ENCODE results near the gene APP.

The APP gene

GRCh38 chr21:25997788-25998611 is 172.6 kb downstream of the APP start:
- no peaks in the 10 kb centered on the region for H3K9me3 Mint-ChIP-seq (ENCODE audit: low read depth)
- H3K4me3 Mint-ChIP-seq, result no peak overlapping the region
- H3K27me3 Mint-ChIP-seq, result no peaks in the 10 kb centered on the region
- H3K36me3 Mint-ChIP-seq, result peaks cover 18% of the 10 kb centered on the region
- no peak overlapping the region for H3K27ac Mint-ChIP-seq
- peaks cover 17% of the 10 kb centered on the region for H3K4me1 Mint-ChIP-seq (ENCODE audit: low read depth)

GRCh38 chr21:25995278-25995677 is 175.3 kb downstream of the APP start:
- no peaks in the 10 kb centered on the region for H3K27me3 Mint-ChIP-seq
- H3K36me3 Mint-ChIP-seq, result peaks cover 18% of the 10 kb centered on the region
- H3K4me1 Mint-ChIP-seq (ENCODE audit: low read depth), result peaks cover 11% of the 10 kb centered on the region
- no peak overlapping the region for H3K4me3 Mint-ChIP-seq
- no peak overlapping the region for H3K27ac Mint-ChIP-seq
- no peaks in the 10 kb centered on the region for H3K9me3 Mint-ChIP-seq (ENCODE audit: low read depth)

- peaks cover 6% of the 10 kb centered on the region for H3K4me1 Mint-ChIP-seq (ENCODE audit: low read depth)
- no peaks in the 10 kb centered on the region for H3K9me3 Mint-ChIP-seq (ENCODE audit: low read depth)
- peaks cover 19% of the 10 kb centered on the region for H3K36me3 Mint-ChIP-seq
- H3K27ac Mint-ChIP-seq, result no peak overlapping the region
- H3K4me3 Mint-ChIP-seq, result no peak overlapping the region
- H3K27me3 Mint-ChIP-seq, result no peaks in the 10 kb centered on the region
These were observed 175.8 kb downstream of the APP start for GRCh38 chr21:25994758-25995163.

- Mint-ChIP-seq H3K4me3 (no peak overlapping the region), H3K9me3 (ENCODE audit: low read depth) (no peaks in the 10 kb centered on the region), H3K27ac (no peak overlapping the region), H3K27me3 (no peaks in the 10 kb centered on the region), H3K36me3 (peaks cover 13% of the 10 kb centered on the region), H3K4me1 (ENCODE audit: low read depth) (no peaks in the 10 kb centered on the region)
These were observed 181.8 kb downstream of the APP start for GRCh38 chr21:25988738-25989137.

GRCh38 chr21:25987531-25987930 is 183.0 kb downstream of the APP start:
- H3K27me3 Mint-ChIP-seq, result no peaks in the 10 kb centered on the region
- no peak overlapping the region for H3K4me3 Mint-ChIP-seq
- H3K9me3 Mint-ChIP-seq (ENCODE audit: low read depth), result no peaks in the 10 kb centered on the region
- H3K27ac Mint-ChIP-seq, result no peak overlapping the region
- no peaks in the 10 kb centered on the region for H3K4me1 Mint-ChIP-seq (ENCODE audit: low read depth)
- peaks cover 13% of the 10 kb centered on the region for H3K36me3 Mint-ChIP-seq

- H3K27ac Mint-ChIP-seq, result no peak overlapping the region
- no peaks in the 10 kb centered on the region for H3K27me3 Mint-ChIP-seq
- no peaks in the 10 kb centered on the region for H3K4me1 Mint-ChIP-seq (ENCODE audit: low read depth)
- H3K4me3 Mint-ChIP-seq, result no peak overlapping the region
- no peaks in the 10 kb centered on the region for H3K9me3 Mint-ChIP-seq (ENCODE audit: low read depth)
- H3K36me3 Mint-ChIP-seq, result peaks cover 13% of the 10 kb centered on the region
These were observed 183.6 kb downstream of the APP start for GRCh38 chr21:25986928-25987327.

GRCh38 chr21:25985990-25986389 is 184.6 kb downstream of the APP start:
- H3K36me3 Mint-ChIP-seq, result peaks cover 12% of the 10 kb centered on the region
- no peaks in the 10 kb centered on the region for H3K4me1 Mint-ChIP-seq (ENCODE audit: low read depth)
- H3K27ac Mint-ChIP-seq, result no peak overlapping the region
- H3K4me3 Mint-ChIP-seq, result no peak overlapping the region
- H3K9me3 Mint-ChIP-seq (ENCODE audit: low read depth), result no peaks in the 10 kb centered on the region
- H3K27me3 Mint-ChIP-seq, result no peaks in the 10 kb centered on the region

GRCh38 chr21:25984538-25984937 is 186.0 kb downstream of the APP start:
- Mint-ChIP-seq H3K36me3 (peaks cover 18% of the 10 kb centered on the region), H3K9me3 (ENCODE audit: low read depth) (no peaks in the 10 kb centered on the region), H3K27me3 (no peaks in the 10 kb centered on the region), H3K4me3 (no peak overlapping the region), H3K27ac (no peak overlapping the region), H3K4me1 (ENCODE audit: low read depth) (peaks cover 2% of the 10 kb centered on the region)

- Mint-ChIP-seq H3K27ac (no peak overlapping the region), H3K4me1 (ENCODE audit: low read depth) (peaks cover 2% of the 10 kb centered on the region), H3K9me3 (ENCODE audit: low read depth) (no peaks in the 10 kb centered on the region), H3K4me3 (no peak overlapping the region), H3K27me3 (no peaks in the 10 kb centered on the region), H3K36me3 (peaks cover 18% of the 10 kb centered on the region)
These were observed 186.8 kb downstream of the APP start for GRCh38 chr21:25983745-25984144.

GRCh38 chr21:25980710-25981109 is 189.9 kb downstream of the APP start:
- H3K4me3 Mint-ChIP-seq, result no peak overlapping the region
- H3K27me3 Mint-ChIP-seq, result no peaks in the 10 kb centered on the region
- peaks cover 16% of the 10 kb centered on the region for H3K4me1 Mint-ChIP-seq (ENCODE audit: low read depth)
- no peaks in the 10 kb centered on the region for H3K9me3 Mint-ChIP-seq (ENCODE audit: low read depth)
- H3K36me3 Mint-ChIP-seq, result peaks cover 15% of the 10 kb centered on the region
- H3K27ac Mint-ChIP-seq, result no peak overlapping the region

GRCh38 chr21:25979845-25980616 is 190.5 kb downstream of the APP start:
- Mint-ChIP-seq H3K4me1 (ENCODE audit: low read depth) (peaks cover 16% of the 10 kb centered on the region), H3K4me3 (no peak overlapping the region), H3K9me3 (ENCODE audit: low read depth) (no peaks in the 10 kb centered on the region), H3K27me3 (no peaks in the 10 kb centered on the region), H3K36me3 (peaks cover 18% of the 10 kb centered on the region), H3K27ac (no peak overlapping the region)

- no peaks in the 10 kb centered on the region for H3K27me3 Mint-ChIP-seq
- no peaks in the 10 kb centered on the region for H3K9me3 Mint-ChIP-seq (ENCODE audit: low read depth)
- peak overlapping the region; percentile 10 for H3K27ac Mint-ChIP-seq
- no peak overlapping the region for H3K4me3 Mint-ChIP-seq
- peaks cover 16% of the 10 kb centered on the region for H3K4me1 Mint-ChIP-seq (ENCODE audit: low read depth)
- H3K36me3 Mint-ChIP-seq, result peaks cover 27% of the 10 kb centered on the region
These were observed 193.4 kb downstream of the APP start for GRCh38 chr21:25977068-25977611.

- Mint-ChIP-seq H3K36me3 (peaks cover 32% of the 10 kb centered on the region), H3K27me3 (no peaks in the 10 kb centered on the region), H3K4me3 (no peak overlapping the region), H3K9me3 (ENCODE audit: low read depth) (no peaks in the 10 kb centered on the region), H3K27ac (no peak overlapping the region), H3K4me1 (ENCODE audit: low read depth) (peaks cover 16% of the 10 kb centered on the region)
These were observed 195.6 kb downstream of the APP start for GRCh38 chr21:25974964-25975363.

GRCh38 chr21:25970254-25970930 is 200.2 kb downstream of the APP start:
- Mint-ChIP-seq H3K4me1 (ENCODE audit: low read depth) (peaks cover 15% of the 10 kb centered on the region), H3K36me3 (peaks cover 36% of the 10 kb centered on the region), H3K9me3 (ENCODE audit: low read depth) (no peaks in the 10 kb centered on the region), H3K27ac (no peak overlapping the region), H3K27me3 (no peaks in the 10 kb centered on the region), H3K4me3 (no peak overlapping the region)
